ENCODE measurements around the gene C19orf33. TPM values are rescaled to one million over a fixed set of nuclear protein-coding genes. Genes with fewer than 3 reads are reported as not detected.

Gene C19orf33
- total and polyA plus RNA-seq, 12 donors = 0.88 to 46.2 (median 3.2) TPM; not detected in 3

DNA sequence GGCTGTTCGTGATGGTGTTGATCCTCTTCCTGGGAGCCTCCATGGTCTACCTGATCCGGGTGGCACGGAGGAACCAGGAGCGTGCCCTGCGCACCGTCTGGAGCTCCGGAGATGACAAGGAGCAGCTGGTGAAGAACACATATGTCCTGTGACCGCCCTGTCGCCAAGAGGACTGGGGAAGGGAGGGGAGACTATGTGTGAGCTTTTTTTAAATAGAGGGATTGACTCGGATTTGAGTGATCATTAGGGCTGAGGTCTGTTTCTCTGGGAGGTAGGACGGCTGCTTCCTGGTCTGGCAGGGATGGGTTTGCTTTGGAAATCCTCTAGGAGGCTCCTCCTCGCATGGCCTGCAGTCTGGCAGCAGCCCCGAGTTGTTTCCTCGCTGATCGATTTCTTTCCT lies 12.2 kb upstream of the C19orf33 start:
- Histone ChIP-seq H3K4me1 (replicated peaks in 1 of 2) (no peaks in the 10 kb centered on the region), H3K9me3 (replicated peaks in 1 of 3) (no peaks in the 10 kb centered on the region), H3K4me3 (no peak overlapping the region), H3K36me3 (replicated peaks in 1 of 2) (peaks cover 0 to 32% of the 10 kb centered on the region in 2 donors), H3K27me3 (no peaks in the 10 kb centered on the region), H3K27ac (no peak overlapping the region)
- 85 to 89% (median 87%) methylated on average over 8 to 15 of the region's 15 CpGs for WGBS, 4 donors
- TF ChIP-seq, protein P1, sequence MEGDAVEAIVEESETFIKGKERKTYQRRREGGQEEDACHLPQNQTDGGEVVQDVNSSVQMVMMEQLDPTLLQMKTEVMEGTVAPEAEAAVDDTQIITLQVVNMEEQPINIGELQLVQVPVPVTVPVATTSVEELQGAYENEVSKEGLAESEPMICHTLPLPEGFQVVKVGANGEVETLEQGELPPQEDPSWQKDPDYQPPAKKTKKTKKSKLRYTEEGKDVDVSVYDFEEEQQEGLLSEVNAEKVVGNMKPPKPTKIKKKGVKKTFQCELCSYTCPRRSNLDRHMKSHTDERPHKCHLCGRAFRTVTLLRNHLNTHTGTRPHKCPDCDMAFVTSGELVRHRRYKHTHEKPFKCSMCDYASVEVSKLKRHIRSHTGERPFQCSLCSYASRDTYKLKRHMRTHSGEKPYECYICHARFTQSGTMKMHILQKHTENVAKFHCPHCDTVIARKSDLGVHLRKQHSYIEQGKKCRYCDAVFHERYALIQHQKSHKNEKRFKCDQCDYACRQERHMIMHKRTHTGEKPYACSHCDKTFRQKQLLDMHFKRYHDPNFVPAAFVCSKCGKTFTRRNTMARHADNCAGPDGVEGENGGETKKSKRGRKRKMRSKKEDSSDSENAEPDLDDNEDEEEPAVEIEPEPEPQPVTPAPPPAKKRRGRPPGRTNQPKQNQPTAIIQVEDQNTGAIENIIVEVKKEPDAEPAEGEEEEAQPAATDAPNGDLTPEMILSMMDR (IDR thresholded peaks at IDR 0.05) = no peak
- intact Hi-C loops (cut with DNase I) = no loop called here
- DNase-seq = no peak

- intact Hi-C loops (cut with DNase I) = no loop called here
- Histone ChIP-seq H3K4me3 (no peak overlapping the region), H3K36me3 (replicated peaks in 1 of 2) (peaks cover 0 to 28% of the 10 kb centered on the region in 2 donors), H3K27me3 (no peaks in the 10 kb centered on the region), H3K9me3 (replicated peaks in 1 of 3) (no peaks in the 10 kb centered on the region), H3K4me1 (replicated peaks in 1 of 2) (no peaks in the 10 kb centered on the region), H3K27ac (no peak overlapping the region)
- no peak for DNase-seq
- TF ChIP-seq POLR2A (IDR thresholded peaks at IDR 0.05) = no peak
- TF ChIP-seq, protein P1 (IDR thresholded peaks at IDR 0.05) = no peak
- WGBS, 4 donors = 88 to 96% (median 95%) methylated on average over 8 to 9 of the region's 9 CpGs
These were observed 10.8 kb upstream of the C19orf33 start for GRCh38 chr19:38293281-38293680.

DNA sequence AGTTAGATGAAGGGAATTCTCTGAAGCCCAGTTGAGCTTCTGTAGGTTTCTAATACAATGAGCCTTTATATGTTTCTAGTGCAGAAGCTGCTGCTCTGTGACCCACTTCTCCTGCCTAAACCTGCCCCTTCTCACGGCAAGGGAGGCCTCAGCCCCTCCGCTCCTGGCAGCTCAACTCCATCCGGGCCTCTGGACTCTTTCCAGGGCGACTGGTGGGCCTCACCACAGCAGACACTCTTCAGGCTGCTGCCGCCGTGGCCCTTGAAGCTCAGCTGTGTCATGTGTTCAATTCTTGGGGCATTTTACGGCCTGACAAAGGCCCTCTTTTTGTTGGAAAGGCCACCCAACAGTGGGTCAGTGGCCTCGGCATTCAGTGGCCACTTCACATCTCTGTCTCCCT lies 10.0 kb upstream of the C19orf33 start:
- no peaks in the 10 kb centered on the region for H3K4me1 ChIP-seq (replicated peaks in 1 of 2)
- no peaks in the 10 kb centered on the region for H3K9me3 ChIP-seq (replicated peaks in 1 of 3)
- peaks cover 0 to 25% of the 10 kb centered on the region in 2 donors for H3K36me3 ChIP-seq (replicated peaks in 1 of 2)
- WGBS, 4 donors = 78 to 89% (median 87%) methylated on average over 6 to 8 of the region's 8 CpGs
- no peaks in the 10 kb centered on the region for H3K27me3 ChIP-seq
- intact Hi-C loops (cut with DNase I) = no loop called here
- TF ChIP-seq, protein P1 (IDR thresholded peaks at IDR 0.05) = no peak
- TF ChIP-seq POLR2A (IDR thresholded peaks at IDR 0.05) = no peak
- H3K4me3 ChIP-seq = no peak overlapping the region
- DNase-seq = no peak
- H3K27ac ChIP-seq = no peak overlapping the region

- no peak for DNase-seq
- intact Hi-C loops (cut with DNase I) = no loop called here
- Histone ChIP-seq H3K27ac (peak overlapping the region in 2 of 5 donors; percentile 4 to 6), H3K4me1 (replicated peaks in 1 of 2) (no peaks in the 10 kb centered on the region), H3K4me3 (no peak overlapping the region), H3K27me3 (no peaks in the 10 kb centered on the region), H3K36me3 (replicated peaks in 1 of 2) (no peaks in the 10 kb centered on the region), H3K9me3 (replicated peaks in 1 of 3) (no peaks in the 10 kb centered on the region)
- WGBS, 4 donors = 61 to 75% (median 65%) methylated on average over 10 to 11 of the region's 11 CpGs
- TF ChIP-seq POLR2A (IDR thresholded peaks at IDR 0.05) = no peak
- TF ChIP-seq, protein P1 (IDR thresholded peaks at IDR 0.05) = no peak
These were observed 5.0 kb upstream of the C19orf33 start for GRCh38 chr19:38298821-38299680.

Data from adrenal gland (tissue), 12 donors.